ENCODE data around the gene PCSK7. TPM values are rescaled to one million over a fixed set of nuclear protein-coding genes. Genes with fewer than 3 reads are reported as not detected.

PCSK7 gene
- total and polyA plus RNA-seq, 2 of the 4 experiments (the other 2 are of a cell fraction): 35.8 to 54.3 TPM

DNA sequence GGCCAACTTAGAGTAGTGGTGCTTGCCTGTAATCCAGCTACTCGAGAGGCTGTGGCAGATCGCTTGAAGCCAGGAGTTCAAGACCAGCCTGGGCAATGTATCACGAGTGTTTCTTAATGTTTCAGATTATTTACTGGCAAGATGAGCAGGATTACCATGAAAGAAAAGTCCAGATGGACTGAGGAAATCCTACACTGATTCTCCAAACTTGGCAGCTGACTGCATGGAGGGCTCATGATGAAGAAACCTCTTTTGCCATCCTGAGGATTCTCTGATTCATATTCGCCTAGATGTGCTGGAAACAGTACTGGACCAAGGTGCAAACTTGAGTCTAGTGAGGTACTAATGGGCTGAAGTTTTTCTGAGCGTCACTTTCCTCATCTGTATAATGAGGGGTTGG lies 56.1 kb downstream of the PCSK7 start:
- DNase-seq (no peak), ATAC-seq (ENCODE audit: low read depth) (no peak)
- TF ChIP-seq CEBPB (IDR thresholded peaks at IDR 0.05; ENCODE audit: low read depth, low read length) (no peak), POLR2A (IDR thresholded peaks at IDR 0.05; ENCODE audit: low read depth, low read length) (no peak), CTCF (conservative IDR thresholded peaks at IDR 0.05; ENCODE audit: low read depth, low read length) (no peak), RFX5 (IDR thresholded peaks at IDR 0.05; ENCODE audit: low read depth, low read length) (no peak), SMC3 (IDR thresholded peaks at IDR 0.05; ENCODE audit: low read depth, low read length) (no peak), MXI1 (IDR thresholded peaks at IDR 0.05; ENCODE audit: borderline replicate concordance, low read depth, low read length) (no peak), FOS (IDR thresholded peaks at IDR 0.05; ENCODE audit: low read depth, low read length) (no peak), MAFK (IDR thresholded peaks at IDR 0.05; ENCODE audit: low read depth, low read length) (no peak), RCOR1 (IDR thresholded peaks at IDR 0.05; ENCODE audit: insufficient replicate concordance, low read length) (no peak), ELK1 (IDR thresholded peaks at IDR 0.05; ENCODE audit: borderline replicate concordance, low read depth, low read length) (no peak), CHD1 (IDR thresholded peaks at IDR 0.05; ENCODE audit: low read depth, low read length) (no peak)
- 70% methylated on average over 2 of the region's 5 CpGs; no CpG with 5 or more reads in 1 of the 2 experiments for WGBS, 2 experiments (ENCODE audit: extremely low coverage in 2 of 2, insufficient read length in 1 of 2)
- in situ Hi-C loops (cut with MboI; ENCODE audit: low sequenced_read_pairs): no loop called here
- H4K5ac ChIP-seq (ENCODE audit: low read depth, low read length): no peak overlapping the region
- no peak overlapping the region for H2BK20ac ChIP-seq (ENCODE audit: low read depth, low read length)
- no peaks in the 10 kb centered on the region for H3K27me3 ChIP-seq (ENCODE audit: control insufficient read depth, insufficient read depth, low read length)
- H3K4me3 ChIP-seq (ENCODE audit: insufficient read depth, low read depth, low read length): no peak overlapping the region
- no peak overlapping the region for H3K18ac ChIP-seq (ENCODE audit: low read depth, low read length)
- no peak overlapping the region for H2BK120ac ChIP-seq (ENCODE audit: low read depth, low read length)
- no peak overlapping the region for H4K91ac ChIP-seq (ENCODE audit: insufficient read depth, low read depth, low read length)
- POLR2A ChIA-PET (ENCODE audit: unreplicated experiment): no interaction called here
- no peak overlapping the region for H3K9ac ChIP-seq (ENCODE audit: low read depth, low read length)
- intact Hi-C loops (cut with micrococcal nuclease): no loop called here
- H3K56ac ChIP-seq (ENCODE audit: extremely low read depth, insufficient read depth, low read length): no peak overlapping the region
- no peak overlapping the region for H2AK9ac ChIP-seq (replicated peaks; ENCODE audit: low read depth, low read length, poor library complexity)
- no peaks in the 10 kb centered on the region for H3K9me3 ChIP-seq (ENCODE audit: control insufficient read depth, insufficient read depth, low read length)
- no peak overlapping the region for H3K23ac ChIP-seq (ENCODE audit: low read depth, low read length)
- no peak overlapping the region for H2BK15ac ChIP-seq (ENCODE audit: low read depth, low read length)
- H3K79me1 ChIP-seq (ENCODE audit: low read depth in 1 of 2, low read length in 2 of 2): peaks cover 15 to 58% of the 10 kb centered on the region in 2 experiments
- peaks cover 15% of the 10 kb centered on the region for H3K9me1 ChIP-seq (ENCODE audit: insufficient read depth, low read length)
- dilution Hi-C loops (cut with HindIII; ENCODE audit: low sequenced_read_pairs, unreplicated experiment): no loop called here
- no peak overlapping the region for H2AFZ ChIP-seq (replicated peaks; ENCODE audit: low read length, poor library complexity)
- CTCF ChIA-PET: no interaction called here
- peaks cover 4% of the 10 kb centered on the region for H4K20me1 ChIP-seq (ENCODE audit: insufficient read depth, low read length)
- H4K8ac ChIP-seq (ENCODE audit: low read depth in 2 of 2, low read length in 2 of 2): no peak overlapping the region
- BruUV-seq (replicated peaks): no TSS peak
- no peak overlapping the region for H3K27ac ChIP-seq (ENCODE audit: insufficient read depth, low read length)
- peaks cover 18% of the 10 kb centered on the region for H3K4me1 ChIP-seq (ENCODE audit: control insufficient read depth, insufficient read depth, low read length)
- H3K14ac ChIP-seq (replicated peaks; ENCODE audit: low read depth, low read length): no peak overlapping the region
- peaks cover 5% of the 10 kb centered on the region for H3K36me3 ChIP-seq (ENCODE audit: control insufficient read depth, insufficient read depth, low read length)
- no peak overlapping the region for H2AK5ac ChIP-seq (ENCODE audit: low read depth, low read length)
- H2BK5ac ChIP-seq (ENCODE audit: low read depth, low read length, poor library complexity, severe bottlenecking): no peak overlapping the region
- no peak overlapping the region for H3K4me2 ChIP-seq (ENCODE audit: low read depth, low read length)
- H3K4ac ChIP-seq (ENCODE audit: low read depth, low read length): no peak overlapping the region
